SH-SY5Y (cell line): ENCODE measurements around the gene ZKSCAN8.

Source experiments
- GATA2 ChIP-seq: IDR thresholded peaks from 2 replicates; pipeline ENCODE4 v1.6.1; 2011; ENCODE audit warnings: mild to moderate bottlenecking, low read depth, low read length
- GATA3 ChIP-seq: IDR thresholded peaks from 2 replicates; pipeline ENCODE4 v1.6.1; 2011; ENCODE audit warnings: low read depth, mild to moderate bottlenecking, low read length, moderate library complexity

DNA sequence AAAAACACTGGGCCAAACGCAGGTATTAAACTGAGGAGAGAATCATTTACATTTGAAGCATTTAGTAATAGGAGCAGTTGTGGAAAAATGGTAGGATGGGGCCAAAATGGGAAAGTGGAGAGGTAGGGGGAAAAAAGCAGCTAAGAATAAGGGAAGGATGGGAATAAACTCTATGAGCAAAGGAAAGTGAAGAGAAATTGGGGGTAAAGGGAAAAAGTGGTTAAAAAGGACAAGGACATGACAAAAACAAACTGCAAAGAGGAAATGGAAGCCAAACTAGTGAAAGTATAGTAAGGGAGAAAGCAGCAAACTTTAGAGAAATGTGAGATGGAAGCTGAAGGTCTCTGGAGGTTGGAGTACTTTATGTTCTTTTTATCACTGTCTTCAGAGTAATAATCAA lies 23.5 kb upstream of the ZKSCAN8 start:
- TF ChIP-seq GATA3 (no peak), GATA2 (no peak)
